HG03039 (cell line): ENCODE measurements around the gene CNST.
A peak's percentile ranks its signal among the peaks of the same experiment; 100 is the strongest.
"Not testable (repeated sequence)": the region's sequence is repeated elsewhere in the genome, so short reads cannot be mapped to it uniquely, and the experiment has no call there.

Source experiments
- ATAC-seq: cut with Tn5 transposase; IDR thresholded peaks from one replicate; pipeline ENCODE4 v1.9.1; 2021; ENCODE audit warnings: mild to moderate bottlenecking, moderate library complexity; ENCODE audit not compliant: unreplicated experiment

The CNST gene

DNA sequence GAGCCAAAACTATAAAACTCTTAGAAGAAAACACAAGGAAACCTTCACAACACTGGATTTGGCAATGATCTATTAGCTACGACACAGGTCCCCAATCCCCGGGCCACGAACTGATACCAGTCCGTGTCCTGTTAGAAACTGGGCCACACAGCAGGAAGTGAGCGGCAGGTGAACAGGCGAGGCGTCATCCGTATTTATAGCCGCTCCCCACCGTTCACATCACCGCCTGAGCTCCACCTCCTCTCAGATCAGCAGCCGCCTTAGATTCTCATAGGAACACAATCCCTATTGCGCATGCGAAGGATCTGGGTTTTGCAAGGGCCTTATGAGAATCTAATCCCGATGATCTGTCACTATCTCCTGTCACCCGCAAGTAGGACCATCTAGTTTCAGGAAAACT lies 12.1 kb upstream of the CNST start:
- ATAC-seq = no peak

DNA sequence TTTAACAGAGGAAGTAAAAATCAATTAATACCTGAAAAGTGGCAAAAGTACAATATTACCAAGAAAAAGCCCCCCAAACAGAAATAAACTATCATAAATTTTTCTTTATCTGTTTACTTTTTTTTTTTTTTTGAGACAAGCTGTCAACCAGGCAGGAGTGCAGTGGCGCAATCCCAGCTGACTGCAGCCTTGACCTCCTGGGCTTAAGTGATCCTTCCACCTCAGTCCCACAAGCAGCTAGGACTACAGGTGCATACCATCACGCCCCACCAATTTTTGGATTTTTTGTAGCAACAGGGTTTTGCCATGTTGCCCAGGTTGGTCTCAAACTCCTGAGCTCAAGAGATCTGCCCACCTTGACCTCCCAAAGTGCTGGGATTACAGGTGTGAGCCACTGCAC lies 8.2 kb upstream of the CNST start:
- no peak for ATAC-seq

DNA sequence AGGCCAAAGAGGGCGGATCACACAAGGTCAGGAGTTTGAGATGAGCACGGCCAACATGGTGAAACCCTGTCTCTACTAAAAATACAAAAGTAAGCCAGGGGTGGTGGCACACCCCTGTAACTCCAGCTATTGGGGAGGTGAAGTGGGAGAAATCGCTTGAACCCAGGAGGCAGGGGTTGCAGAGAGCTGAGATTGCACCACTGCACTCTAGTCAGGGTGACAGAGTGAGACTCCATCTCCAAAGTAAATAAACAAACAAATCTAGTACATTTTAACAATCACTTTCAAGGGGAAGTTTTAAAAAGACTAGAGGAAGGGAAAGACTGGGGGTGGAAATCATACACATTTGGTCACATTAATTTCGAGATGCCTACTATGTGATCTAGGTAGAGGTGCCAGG lies 6.9 kb upstream of the CNST start:
- ATAC-seq = no peak

DNA sequence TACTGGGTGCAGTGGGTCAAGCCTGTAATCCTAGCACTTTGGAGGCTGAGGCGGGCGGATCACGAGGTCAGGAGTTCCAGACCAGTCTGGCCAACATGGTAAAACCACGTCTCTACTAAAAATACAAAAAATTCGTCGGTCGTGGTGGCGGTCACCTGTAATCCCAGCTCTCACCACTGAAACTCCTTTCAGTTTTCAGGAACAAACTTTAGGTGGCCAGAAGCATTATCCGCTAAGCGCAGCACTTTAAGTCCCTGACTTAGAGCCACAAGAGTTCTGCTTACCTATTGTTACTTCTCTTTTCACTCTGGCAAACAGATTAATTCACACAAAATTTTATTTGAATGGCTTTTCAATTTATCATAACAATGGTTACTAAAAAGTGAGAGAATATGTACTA lies 5.4 kb upstream of the CNST start:
- ATAC-seq = not testable (repeated sequence)

DNA sequence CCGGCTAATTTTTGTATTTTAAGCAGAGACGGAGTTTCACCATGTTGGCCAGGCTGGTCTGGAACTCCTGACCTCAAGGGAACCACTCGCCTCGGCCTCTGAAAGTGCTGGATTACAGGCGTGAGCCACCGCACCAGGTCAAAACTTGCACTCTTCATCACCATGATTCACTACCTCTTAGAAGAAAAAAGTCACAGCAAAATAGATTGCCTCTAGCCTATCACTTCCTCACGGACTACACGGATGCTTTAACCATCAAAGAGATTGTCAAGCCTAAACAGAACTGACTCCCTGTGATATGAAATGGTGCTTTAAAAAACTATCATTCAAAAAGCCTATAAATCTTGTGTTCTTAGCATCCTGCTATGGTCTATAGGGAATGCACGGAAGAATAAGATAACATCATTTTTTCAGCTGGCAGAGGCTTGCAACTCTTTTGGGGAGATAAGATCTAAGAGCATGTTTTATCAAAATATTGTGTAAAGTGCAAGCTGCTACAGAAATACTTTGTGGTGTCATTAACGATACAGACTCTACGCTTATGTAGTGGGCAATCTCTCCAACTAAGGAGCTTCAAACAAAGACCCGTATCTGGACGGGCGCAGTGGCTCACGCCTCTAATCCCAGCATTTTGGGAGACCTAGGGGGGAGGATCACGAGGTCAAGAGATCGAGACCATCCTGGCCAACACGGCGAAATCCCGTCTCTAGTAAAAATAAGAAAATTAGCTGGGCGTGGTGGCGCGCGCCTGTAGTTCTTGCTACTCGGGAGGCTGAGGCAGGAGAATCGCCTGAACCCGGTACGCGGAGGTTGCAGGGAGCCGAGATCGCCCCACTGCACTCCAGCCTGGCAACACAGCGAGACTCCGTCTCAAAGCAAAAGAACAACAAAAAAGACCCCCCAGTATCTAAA lies 1.2 kb upstream of the CNST start:
- ATAC-seq = no peak

DNA sequence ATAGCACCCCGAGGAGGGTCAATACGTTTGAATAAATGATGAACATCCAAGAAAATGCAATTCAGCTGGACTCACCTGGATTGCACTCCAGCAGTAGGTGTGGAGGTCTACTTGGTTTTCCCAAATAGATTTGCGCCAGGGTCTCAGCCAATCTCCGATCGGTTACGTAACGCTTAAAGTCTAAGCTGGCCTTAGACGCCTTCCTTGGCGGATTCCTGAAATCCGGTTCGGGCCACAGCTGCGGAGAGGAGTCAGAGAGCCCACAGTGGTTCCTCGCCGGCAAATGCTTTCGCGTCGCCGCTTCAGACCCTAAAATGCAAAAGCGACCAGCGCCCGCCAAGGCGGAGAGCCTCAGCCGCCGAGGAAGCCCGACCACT lies 517 bp upstream of the CNST start:
- no peak for ATAC-seq

DNA sequence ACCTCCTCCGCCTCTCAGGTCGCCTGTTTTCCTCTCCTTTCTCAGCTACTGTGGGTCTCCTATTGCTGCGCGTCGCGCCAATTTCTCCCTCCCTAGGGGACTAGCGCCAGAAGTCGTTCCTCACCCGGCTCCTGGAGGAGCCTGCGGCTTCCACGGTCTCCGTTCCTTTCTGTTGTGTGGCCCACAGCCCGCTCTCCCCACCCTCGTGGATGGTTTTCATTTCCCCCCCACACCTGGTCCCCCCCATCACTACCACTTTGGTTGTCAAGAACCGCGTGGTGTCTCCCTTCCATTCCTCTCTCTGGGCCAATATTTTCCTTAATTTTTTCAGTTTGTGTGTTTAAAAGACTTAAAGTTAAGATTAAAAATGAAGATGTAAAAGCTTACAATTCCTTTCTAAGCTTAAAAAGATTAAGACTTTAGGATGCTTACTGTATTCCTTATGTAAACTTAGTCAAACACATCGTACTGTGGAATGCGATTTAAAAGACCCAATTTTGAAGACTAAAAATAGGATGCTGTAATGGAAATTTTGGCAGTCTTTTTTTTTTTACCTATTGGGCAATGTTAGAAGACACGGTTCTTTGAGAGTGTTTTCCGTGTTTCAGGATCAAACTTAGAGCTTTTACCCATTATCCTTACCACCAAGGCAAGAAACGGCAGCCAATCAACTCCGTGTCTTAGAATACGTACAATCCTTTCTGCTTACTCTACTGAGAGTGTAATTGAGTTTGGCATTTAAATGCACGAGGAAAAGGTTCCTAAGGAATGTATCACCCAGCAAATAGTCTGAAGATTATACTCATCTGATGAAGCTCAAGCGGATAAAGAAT lies 773 bp downstream of the CNST start:
- peak; percentile 14 for ATAC-seq

DNA sequence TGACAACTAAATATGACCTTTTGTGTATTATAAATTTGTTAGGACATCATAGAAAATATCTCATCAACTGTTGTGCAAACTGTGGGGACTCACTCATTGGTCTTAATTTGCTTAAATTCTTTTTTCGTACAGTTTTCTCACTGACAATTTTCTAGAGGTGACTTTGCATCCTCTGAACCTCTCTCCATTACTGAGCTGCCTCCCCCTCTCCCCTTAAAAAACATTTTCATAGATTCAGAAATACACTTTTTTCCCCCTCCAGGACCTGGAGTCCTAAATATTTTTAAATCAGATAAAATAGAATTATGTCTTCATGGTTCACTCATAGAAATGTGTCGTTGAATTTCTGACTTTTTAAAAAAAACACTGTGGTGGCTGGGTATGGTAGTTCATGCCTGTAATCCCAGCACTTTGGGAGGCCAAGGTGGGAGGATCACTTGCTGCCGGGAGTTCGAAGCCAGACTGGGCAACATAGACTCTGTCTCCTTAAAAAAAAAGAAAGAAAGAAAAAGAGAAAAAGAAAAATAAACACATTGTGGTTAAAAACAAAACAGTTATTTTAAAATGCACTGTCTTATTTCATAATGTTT lies 1.5 kb downstream of the CNST start:
- no peak for ATAC-seq

DNA sequence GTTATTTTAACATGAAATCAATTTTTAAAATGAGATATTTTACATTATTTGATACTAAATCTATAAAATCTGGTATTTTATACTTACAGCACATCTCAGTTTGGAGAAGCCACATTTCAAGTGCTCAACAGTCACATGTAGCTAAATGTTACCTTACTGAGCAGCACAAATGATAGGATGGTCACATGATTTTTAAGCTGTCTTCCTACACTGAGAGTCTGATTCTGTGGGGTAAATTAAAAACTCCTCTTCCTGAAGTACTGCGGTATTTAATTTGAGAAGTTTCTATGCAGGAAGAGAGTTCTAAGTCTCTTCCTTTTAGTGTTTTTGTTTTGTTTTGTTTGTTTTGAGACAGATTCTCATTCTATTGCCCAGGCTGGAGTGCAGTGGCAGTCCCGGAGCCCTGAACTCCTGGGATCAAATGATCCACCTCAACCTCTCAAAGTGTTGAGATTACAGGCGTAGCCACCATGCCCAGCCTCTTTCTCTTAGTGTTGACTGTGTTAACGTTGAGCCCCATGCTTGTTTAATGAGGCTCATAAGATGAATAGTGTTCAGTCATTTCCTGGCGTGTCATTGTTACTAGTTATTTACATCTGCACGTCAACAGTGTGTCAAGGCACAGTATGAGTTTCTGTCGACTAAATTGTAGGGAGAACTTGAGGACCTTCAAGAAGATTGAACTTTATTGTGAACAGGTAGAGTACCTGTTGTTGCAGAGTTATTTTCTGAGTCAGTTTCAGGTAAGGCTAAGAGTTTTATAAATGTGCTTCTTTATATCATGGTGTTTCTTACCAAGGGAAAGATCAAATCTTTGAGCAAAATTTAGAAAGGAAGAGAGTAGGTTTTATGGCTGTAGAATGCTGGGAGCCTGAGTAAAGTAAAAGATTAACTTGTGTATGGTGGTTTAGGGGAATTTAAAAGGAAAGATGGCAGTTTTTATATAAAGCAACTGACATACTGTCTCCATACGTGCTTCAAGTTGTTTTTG lies 3.3 kb downstream of the CNST start:
- no peak for ATAC-seq

DNA sequence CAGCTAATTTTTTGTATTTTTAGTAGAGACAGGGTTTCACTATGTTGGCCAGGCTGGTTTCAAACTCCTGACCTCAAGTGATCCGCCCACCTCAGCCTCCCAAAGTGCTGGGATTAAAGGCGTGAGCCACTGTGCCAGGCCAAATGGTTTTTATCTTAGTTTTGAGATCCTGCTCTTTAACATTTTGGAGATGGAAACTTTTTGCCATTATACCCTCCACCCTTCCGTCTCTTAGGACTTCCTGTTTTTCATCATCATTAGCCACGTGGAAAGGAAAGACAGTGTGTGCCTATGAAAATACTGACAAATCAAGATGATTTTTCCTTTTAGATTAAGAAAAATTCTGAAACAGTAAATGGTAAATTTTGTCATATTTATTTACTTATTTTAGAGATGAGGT lies 5.1 kb downstream of the CNST start:
- ATAC-seq = not testable (repeated sequence)

DNA sequence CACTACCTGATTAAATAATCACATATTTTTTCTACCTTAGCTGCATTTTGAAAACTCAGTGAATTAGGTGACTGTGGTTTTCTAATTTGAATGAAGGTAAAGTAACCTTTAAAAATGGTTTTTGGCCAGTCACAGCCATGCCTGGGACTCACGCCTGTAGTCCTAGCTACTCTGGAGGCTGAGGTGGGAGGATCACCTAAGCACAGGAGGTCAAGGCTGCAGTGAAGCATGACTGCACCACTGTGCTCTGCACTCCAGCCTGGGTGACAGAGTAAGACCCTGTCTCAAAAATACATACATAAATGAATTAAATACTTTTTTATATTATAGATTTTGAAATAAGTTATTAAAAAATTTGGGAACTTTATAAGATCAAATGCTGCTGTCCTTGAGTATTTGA lies 5.7 kb downstream of the CNST start:
- ATAC-seq = no peak

DNA sequence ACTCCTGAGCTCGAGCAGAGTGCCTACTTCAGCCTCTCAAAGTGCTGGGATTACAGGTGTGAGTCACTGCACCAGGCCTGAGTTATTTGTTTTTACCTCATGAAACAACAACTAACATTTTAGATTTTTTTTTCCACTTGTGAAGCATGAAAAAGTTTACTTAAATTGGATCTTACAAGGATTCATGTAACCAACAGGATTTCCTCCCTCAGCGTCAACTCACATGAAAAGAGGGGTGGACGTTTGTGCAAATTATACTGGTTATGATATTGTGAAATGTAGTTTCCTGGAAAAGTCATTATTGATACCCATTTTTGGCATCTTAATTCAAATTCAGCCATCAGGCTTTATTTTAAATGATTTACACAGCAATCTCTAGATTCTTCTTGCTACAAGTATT lies 6.5 kb downstream of the CNST start:
- no peak for ATAC-seq

DNA sequence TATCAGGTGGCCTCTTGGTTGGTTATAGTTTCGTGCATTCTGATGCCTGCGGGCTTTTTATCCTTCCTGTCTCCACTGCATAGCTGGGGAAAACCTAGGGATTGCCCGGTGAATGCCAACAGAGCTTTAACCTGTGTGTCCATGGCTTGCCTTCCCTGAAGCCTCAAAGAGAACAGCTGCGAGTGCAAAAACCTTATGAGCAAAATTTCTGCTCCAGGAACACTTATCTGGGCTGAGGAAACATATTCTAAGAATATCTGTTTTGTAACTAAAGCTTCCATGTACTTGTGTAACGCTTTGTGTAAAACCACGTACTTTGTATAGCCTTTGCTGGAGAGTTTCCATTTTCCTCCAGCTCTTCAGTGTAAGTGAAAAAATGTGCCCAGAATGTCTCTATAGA lies 7.2 kb downstream of the CNST start:
- ATAC-seq = no peak

DNA sequence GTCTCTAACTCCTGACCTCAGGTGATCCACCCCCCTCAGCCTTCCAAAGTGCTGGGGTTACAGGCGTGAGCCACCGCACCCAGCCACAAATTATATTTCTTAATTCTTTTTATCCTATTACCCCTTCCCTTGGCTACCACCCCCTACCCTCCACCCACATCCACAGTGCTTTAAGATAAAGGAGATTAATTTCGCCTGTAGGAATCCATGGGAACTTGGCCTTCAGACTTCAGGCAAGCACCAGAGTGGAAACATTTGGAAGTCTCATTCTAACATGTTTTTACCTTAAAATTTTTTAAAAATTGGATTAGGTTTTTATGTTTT lies 10.4 kb downstream of the CNST start:
- ATAC-seq = no peak

DNA sequence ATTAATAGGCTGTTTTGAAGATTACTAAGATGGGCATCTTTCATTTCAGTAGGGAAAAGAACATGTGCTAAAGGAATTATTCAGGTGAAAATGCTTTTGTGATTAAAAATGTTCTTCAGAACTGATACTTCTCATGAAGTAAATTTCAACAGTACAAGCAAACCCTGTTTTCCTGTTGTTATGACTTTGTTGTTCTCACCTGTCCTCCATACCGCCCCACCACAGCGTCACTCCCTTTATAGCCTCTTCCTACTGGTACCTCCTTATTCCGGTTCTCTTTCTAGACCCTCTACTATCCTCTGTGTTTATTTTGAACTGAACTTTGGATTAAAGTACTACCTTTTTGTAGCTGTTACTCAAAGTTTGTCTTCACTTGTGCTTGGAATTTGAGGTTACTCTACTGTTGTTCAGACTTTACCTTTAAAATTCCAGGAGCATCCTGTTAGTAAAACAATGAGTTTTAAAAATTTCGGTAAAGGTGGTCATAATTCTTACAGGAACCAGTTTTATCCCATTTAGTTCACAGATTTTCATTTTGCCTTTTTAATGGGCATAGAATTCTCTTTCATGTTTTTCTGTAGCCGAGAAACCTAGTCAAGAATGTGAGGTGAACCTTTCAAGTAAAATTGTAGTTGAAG lies 10.9 kb downstream of the CNST start:
- ATAC-seq = no peak

DNA sequence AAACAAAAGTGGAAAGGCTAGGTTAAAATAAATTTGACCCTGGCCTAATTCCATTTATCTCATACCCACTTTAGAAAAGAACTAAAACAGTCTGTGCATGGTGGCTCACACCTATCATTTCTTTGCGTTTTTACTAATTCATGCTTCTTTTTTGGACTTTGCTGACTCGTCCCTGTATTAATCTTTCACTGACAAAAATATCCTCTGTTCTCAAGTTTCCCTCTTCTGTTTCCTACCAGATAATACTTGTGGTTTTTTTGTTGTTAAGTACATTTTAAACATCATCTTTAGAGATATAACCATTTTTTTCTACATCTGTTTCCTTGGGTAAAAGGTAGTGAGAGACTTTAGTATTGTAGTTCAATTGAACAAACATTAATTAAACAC lies 11.5 kb downstream of the CNST start:
- no peak for ATAC-seq

DNA sequence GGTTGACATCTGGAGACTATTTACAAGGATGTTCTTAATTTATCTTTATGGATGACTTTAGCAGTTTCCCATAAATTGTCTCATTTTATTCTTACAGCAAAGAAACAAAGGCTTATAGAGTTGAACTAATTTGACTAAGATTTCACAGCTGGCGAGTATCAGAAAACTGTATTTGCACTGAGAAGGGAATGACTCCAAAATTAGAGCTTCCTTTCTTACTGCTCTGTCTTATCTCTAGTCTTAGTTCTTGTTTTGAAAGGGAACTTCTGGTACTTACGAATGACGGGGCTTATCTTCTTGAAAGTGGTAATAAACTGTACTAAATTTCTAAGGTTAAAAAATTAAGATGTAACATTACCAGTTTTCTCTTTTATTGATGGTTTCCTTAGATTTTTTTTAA lies 13.6 kb downstream of the CNST start:
- peak; percentile 71 for ATAC-seq

DNA sequence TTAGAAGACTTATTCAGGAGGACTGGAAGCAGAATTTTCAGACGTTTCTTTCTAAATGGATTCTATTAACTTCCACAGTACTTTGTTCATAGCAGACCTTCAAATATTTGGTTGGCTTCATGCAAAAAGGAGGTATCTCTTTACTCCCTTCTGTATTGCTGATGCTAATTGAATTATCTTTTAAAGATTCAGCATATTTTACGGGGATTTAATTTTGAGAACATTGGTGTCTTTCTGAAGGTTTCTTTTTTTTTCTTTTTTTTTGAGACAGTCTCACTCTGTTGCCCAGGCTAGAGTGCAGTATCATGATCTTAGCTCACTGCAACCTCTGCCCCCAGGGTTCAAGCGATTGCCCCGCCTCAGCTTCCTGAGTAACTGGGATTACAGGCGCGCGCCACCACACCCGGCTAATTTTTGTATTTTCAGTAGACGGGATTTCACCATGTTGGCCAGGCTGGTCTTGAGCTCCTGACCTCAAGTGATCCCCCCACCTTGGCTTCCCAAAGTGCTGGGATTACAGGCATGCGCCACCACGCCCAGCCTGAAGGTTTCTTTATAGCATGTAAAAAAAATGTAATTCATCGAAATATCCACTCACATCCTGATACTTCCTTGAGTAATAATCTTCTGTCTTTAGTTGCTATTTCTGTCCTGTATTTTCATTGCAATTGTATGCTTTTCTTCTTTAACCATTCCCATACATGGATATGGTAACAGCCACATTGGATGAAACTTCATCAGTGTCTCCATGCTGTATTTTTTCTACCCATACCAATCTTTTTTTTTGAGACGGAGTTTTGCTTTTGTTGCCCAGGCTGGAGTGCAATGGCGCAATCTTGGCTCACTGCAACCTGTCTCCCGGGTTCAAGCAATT lies 14.5 kb downstream of the CNST start:
- ATAC-seq = no peak

DNA sequence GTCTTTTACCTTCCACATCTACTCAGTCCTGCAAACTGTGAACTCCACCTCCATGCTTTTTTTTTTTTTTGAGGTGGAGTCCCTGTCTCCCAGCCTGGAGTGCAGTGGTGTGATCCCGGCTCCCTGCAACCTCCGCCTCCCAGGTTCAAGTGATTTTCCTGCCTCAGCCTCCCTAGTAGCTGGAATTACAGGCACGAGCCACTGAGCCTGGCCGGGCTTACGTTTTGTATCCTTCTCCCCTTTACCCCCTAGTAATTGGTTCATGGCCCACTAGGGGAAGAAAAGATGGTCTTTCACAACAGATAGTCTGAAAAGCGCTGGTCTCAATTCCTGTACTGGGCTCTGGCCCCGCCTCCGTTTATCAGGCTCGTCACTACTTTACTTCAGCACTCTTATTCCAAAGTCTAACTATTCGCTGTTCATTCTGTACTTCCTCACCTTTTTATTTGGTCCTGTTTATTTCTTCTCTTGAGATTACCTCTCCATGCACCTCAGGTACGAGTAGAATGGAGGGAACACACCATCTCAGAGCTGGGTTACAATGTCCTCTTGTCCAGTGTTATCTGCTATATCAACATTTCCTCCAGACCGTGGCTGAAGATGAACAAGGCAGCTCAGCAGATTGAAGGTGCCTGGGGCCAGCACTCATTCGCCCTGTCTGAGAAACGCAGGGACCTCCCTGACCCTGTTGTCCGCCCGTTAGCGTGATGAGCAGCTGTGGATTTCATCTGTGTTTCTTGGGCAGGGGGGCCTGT lies 16.2 kb downstream of the CNST start:
- no peak for ATAC-seq
